NCI-H524 (cell line): ENCODE data around the gene RTN4RL1.
"Not testable (repeated sequence)": the region's sequence is repeated elsewhere in the genome, so short reads cannot be mapped to it uniquely, and the experiment has no call there.

ENCODE experiments used
- DNase-seq, 2 experiments: peaks; one replicate each; lab custom pipeline; 2025; lab: John Stamatoyannopoulos, UW

Gene RTN4RL1

GRCh38 chr17:1896243-1897104 lies 128.7 kb downstream of the RTN4RL1 start:
- no peak for DNase-seq

- DNase-seq: not testable (repeated sequence)
Measured at GRCh38 chr17:1895479-1895878, 129.7 kb downstream of the RTN4RL1 start.

- no peak for DNase-seq
Measured at GRCh38 chr17:1894753-1895339, 130.3 kb downstream of the RTN4RL1 start.

- no peak for DNase-seq
Measured at GRCh38 chr17:1890758-1891450, 134.2 kb downstream of the RTN4RL1 start.

GRCh38 chr17:1888741-1889140 lies 136.4 kb downstream of the RTN4RL1 start:
- no peak for DNase-seq
